ENCODE data around the gene LEMD2. TPM values are rescaled to one million over a fixed set of nuclear protein-coding genes. Genes with fewer than 3 reads are reported as not detected.

LEMD2 gene
- total and polyA plus RNA-seq, 2 of the 4 experiments (the other 2 are of a cell fraction): 26.5 to 43.6 TPM

DNA sequence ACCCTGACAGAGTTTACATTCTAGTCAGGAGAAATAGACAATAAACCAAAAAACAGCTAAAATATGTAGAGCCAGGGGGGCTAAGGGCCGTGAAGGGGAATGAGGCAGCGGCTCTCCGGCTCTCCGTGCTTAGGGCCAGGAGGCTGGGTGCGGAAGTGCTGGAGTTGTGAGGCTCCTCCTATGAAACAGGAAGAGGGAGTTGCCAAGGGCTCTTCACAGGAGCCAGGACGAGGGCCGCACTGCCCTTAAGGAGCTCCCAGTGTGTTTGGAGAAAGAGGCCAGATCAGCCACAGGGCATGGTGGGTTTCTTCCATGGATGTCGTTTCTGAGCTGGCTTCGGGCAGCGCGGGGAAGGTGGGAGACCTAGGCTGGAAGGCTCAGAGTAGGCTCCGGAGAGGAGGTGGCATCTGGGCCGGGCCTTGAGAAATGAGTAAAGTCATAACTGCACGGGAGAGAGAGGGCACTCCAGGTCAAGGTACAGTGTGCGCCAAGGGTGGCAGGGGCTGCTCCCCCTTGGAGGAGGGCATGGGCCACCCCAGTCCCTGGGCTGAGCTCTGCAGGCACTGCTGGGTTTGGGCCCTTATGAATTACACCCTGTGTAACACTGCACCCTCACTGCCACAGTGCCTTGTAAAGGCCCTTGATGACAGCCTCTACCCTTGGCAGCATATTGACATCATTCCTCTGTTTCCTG is 35.7 kb upstream of the LEMD2 start (continued):
- no peak for TF ChIP-seq USF2 (IDR thresholded peaks at IDR 0.05; ENCODE audit: low read depth, low read length)
- no peak for TF ChIP-seq MAFK (IDR thresholded peaks at IDR 0.05; ENCODE audit: low read depth, low read length)

GRCh38 chr6:33823806-33824205 is 34.9 kb upstream of the LEMD2 start:
- Histone ChIP-seq H2AK5ac (ENCODE audit: low read depth, low read length) (no peak overlapping the region), H2BK20ac (ENCODE audit: low read depth, low read length) (no peak overlapping the region), H4K5ac (ENCODE audit: low read depth, low read length) (no peak overlapping the region), H4K8ac (ENCODE audit: low read depth in 2 of 2, low read length in 2 of 2) (peak overlapping the region in 1 of 2 experiments; percentile 76; a peak in 1 of 4 replicates), H3K9me1 (ENCODE audit: insufficient read depth, low read length) (peaks cover 6% of the 10 kb centered on the region; the same call in 1 of the 2 replicates), H2AK9ac (replicated peaks; ENCODE audit: low read depth, low read length, poor library complexity) (no peak overlapping the region), H3K36me3 (ENCODE audit: control insufficient read depth, insufficient read depth, low read length) (no peaks in the 10 kb centered on the region), H4K20me1 (ENCODE audit: insufficient read depth, low read length) (no peaks in the 10 kb centered on the region), H3K14ac (replicated peaks; ENCODE audit: low read depth, low read length) (no peak overlapping the region), H4K91ac (ENCODE audit: insufficient read depth, low read depth, low read length) (no peak overlapping the region), H3K4me1 (ENCODE audit: control insufficient read depth, insufficient read depth, low read length) (peaks cover 4% of the 10 kb centered on the region; the same call in 1 of the 2 replicates), H3K4me3 (ENCODE audit: insufficient read depth, low read depth, low read length) (no peak overlapping the region), H2BK5ac (ENCODE audit: low read depth, low read length, poor library complexity, severe bottlenecking) (no peak overlapping the region), H3K9ac (ENCODE audit: low read depth, low read length) (no peak overlapping the region), H3K18ac (ENCODE audit: low read depth, low read length) (no peak overlapping the region), H3K4me2 (ENCODE audit: low read depth, low read length) (no peak overlapping the region), H3K23ac (ENCODE audit: low read depth, low read length) (no peak overlapping the region), H2BK120ac (ENCODE audit: low read depth, low read length) (no peak overlapping the region), H3K27ac (ENCODE audit: insufficient read depth, low read length) (no peak overlapping the region), H2BK15ac (ENCODE audit: low read depth, low read length) (no peak overlapping the region), H3K79me1 (ENCODE audit: low read depth in 1 of 2, low read length in 2 of 2) (no peaks in the 10 kb centered on the region), H3K56ac (ENCODE audit: extremely low read depth, insufficient read depth, low read length) (no peak overlapping the region), H2AFZ (replicated peaks; ENCODE audit: low read length, poor library complexity) (no peak overlapping the region), H3K27me3 (ENCODE audit: control insufficient read depth, insufficient read depth, low read length) (peaks cover 47% of the 10 kb centered on the region), H3K9me3 (ENCODE audit: control insufficient read depth, insufficient read depth, low read length) (no peaks in the 10 kb centered on the region), H3K4ac (ENCODE audit: low read depth, low read length) (no peak overlapping the region)
- POLR2A ChIA-PET (ENCODE audit: unreplicated experiment): no interaction called here
- no peak for DNase-seq
- intact Hi-C loops (cut with micrococcal nuclease) (no loop called here), in situ Hi-C loops (cut with MboI; ENCODE audit: low sequenced_read_pairs) (no loop called here), dilution Hi-C loops (cut with HindIII; ENCODE audit: low sequenced_read_pairs, unreplicated experiment) (no loop called here)
- BruUV-seq (replicated peaks): no TSS peak
- no peak for ATAC-seq (ENCODE audit: low read depth)
- 100% methylated on average over 2 of the region's 2 CpGs; no CpG with 5 or more reads in 1 of the 2 experiments for WGBS, 2 experiments (ENCODE audit: extremely low coverage in 2 of 2, insufficient read length in 1 of 2)
- CTCF ChIA-PET: interaction anchor here (1.2 to 1.4 kb wide), 2 partner anchors 17 to 52 kb away, joined by 3 to 4 read pairs; no protein-coding TSS in a partner anchor
- TF ChIP-seq CHD1 (IDR thresholded peaks at IDR 0.05; ENCODE audit: low read depth, low read length) (no peak), MAFK (IDR thresholded peaks at IDR 0.05; ENCODE audit: low read depth, low read length) (no peak), CEBPB (IDR thresholded peaks at IDR 0.05; ENCODE audit: low read depth, low read length) (no peak), USF2 (IDR thresholded peaks at IDR 0.05; ENCODE audit: low read depth, low read length) (no peak), SMC3 (IDR thresholded peaks at IDR 0.05; ENCODE audit: low read depth, low read length) (no peak), BHLHE40 (IDR thresholded peaks at IDR 0.05; ENCODE audit: low read depth, low read length) (no peak), FOS (IDR thresholded peaks at IDR 0.05; ENCODE audit: low read depth, low read length) (no peak), MAZ (IDR thresholded peaks at IDR 0.05; ENCODE audit: borderline replicate concordance, low read depth, low read length) (no peak)
- TF ChIP-seq, protein P1, sequence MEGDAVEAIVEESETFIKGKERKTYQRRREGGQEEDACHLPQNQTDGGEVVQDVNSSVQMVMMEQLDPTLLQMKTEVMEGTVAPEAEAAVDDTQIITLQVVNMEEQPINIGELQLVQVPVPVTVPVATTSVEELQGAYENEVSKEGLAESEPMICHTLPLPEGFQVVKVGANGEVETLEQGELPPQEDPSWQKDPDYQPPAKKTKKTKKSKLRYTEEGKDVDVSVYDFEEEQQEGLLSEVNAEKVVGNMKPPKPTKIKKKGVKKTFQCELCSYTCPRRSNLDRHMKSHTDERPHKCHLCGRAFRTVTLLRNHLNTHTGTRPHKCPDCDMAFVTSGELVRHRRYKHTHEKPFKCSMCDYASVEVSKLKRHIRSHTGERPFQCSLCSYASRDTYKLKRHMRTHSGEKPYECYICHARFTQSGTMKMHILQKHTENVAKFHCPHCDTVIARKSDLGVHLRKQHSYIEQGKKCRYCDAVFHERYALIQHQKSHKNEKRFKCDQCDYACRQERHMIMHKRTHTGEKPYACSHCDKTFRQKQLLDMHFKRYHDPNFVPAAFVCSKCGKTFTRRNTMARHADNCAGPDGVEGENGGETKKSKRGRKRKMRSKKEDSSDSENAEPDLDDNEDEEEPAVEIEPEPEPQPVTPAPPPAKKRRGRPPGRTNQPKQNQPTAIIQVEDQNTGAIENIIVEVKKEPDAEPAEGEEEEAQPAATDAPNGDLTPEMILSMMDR (conservative IDR thresholded peaks at IDR 0.05; ENCODE audit: low read depth, low read length): no peak
- TF ChIP-seq, protein P2, sequence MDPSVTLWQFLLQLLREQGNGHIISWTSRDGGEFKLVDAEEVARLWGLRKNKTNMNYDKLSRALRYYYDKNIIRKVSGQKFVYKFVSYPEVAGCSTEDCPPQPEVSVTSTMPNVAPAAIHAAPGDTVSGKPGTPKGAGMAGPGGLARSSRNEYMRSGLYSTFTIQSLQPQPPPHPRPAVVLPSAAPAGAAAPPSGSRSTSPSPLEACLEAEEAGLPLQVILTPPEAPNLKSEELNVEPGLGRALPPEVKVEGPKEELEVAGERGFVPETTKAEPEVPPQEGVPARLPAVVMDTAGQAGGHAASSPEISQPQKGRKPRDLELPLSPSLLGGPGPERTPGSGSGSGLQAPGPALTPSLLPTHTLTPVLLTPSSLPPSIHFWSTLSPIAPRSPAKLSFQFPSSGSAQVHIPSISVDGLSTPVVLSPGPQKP (IDR thresholded peaks at IDR 0.05; ENCODE audit: borderline replicate concordance, low read depth, low read length): no peak
